ENCODE data around the gene UQCRC1.

DNA sequence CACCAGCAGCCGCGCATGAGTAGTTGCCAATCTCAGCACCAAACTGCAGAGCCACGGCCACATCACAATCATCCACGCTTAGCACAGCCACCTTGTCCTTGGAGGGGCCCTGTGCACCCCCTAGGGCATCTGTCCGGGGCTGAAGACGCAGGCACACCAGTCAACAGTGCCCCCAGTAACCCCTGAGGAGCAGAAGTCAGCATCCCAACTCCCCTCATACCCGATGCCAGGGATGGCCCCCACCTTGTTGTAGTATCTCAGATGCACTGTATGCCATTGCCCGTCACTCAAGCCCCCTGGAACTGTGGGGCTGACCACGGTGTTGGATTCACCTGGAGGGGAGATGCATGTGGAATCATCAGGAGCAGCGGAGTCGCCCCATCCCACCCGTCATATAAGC, 45.6 kb upstream of the UQCRC1 start:
- TF ChIP-seq POLR2AphosphoS5 (IDR thresholded peaks at IDR 0.05; ENCODE audit: low read depth, low read length): no peak
- TF ChIP-seq, protein P1, sequence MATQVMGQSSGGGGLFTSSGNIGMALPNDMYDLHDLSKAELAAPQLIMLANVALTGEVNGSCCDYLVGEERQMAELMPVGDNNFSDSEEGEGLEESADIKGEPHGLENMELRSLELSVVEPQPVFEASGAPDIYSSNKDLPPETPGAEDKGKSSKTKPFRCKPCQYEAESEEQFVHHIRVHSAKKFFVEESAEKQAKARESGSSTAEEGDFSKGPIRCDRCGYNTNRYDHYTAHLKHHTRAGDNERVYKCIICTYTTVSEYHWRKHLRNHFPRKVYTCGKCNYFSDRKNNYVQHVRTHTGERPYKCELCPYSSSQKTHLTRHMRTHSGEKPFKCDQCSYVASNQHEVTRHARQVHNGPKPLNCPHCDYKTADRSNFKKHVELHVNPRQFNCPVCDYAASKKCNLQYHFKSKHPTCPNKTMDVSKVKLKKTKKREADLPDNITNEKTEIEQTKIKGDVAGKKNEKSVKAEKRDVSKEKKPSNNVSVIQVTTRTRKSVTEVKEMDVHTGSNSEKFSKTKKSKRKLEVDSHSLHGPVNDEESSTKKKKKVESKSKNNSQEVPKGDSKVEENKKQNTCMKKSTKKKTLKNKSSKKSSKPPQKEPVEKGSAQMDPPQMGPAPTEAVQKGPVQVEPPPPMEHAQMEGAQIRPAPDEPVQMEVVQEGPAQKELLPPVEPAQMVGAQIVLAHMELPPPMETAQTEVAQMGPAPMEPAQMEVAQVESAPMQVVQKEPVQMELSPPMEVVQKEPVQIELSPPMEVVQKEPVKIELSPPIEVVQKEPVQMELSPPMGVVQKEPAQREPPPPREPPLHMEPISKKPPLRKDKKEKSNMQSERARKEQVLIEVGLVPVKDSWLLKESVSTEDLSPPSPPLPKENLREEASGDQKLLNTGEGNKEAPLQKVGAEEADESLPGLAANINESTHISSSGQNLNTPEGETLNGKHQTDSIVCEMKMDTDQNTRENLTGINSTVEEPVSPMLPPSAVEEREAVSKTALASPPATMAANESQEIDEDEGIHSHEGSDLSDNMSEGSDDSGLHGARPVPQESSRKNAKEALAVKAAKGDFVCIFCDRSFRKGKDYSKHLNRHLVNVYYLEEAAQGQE (IDR thresholded peaks at IDR 0.05; ENCODE audit: insufficient read depth in 1 of 2, low read depth in 2 of 2, low read length in 1 of 2): no peak
